CD4-positive, alpha-beta T cell (primary cell): ENCODE data around the gene OXNAD1. TPM values are rescaled to one million over a fixed set of nuclear protein-coding genes. Genes with fewer than 3 reads are reported as not detected.

ENCODE experiments used
- ATAC-seq: fragments of 200-7000 bp; cut with Tn5 transposase; one replicate; pipeline ENCODE4 v1.10.0; 2022; ENCODE audit warnings: mild to moderate bottlenecking; ENCODE audit not compliant: poor library complexity
- CTCF ChIA-PET: fragments of 350-600 bp; sonication (Branson Sonifier 250); formaldehyde crosslinking; loops from one replicate; lab custom pipeline; 2021; ENCODE audit warnings: antibody characterized with exemption, inconsistent platforms; lab: Charles Lee
- POLR2A ChIA-PET: fragments of 350-600 bp; sonication (Branson Sonifier 250); formaldehyde crosslinking; loops from one replicate; lab custom pipeline; 2021; ENCODE audit warnings: antibody characterized with exemption, inconsistent platforms; lab: Charles Lee
- DNase-seq, 14 experiments: peaks; one replicate each; pipeline ENCODE4 v3.0.0-alpha.2; 2013 to 2020; ENCODE audit warnings: mixed read lengths in 2 of 14
- H3K27ac ChIP-seq, 2 donors: one replicate each; pipeline versions ENCODE4 v1.5.1 to v1.7.0; 2013; ENCODE audit warnings: low read length in 2 of 2, low read depth in 1 of 2, mild to moderate bottlenecking in 1 of 2
- H3K27me3 ChIP-seq, 2 experiments: 1 replicate in 1 of 2; 2 replicates in 1 of 2; pipeline versions ENCODE4 v1.6.1 to v1.7.0; 2013; ENCODE audit warnings: low read length in 2 of 2, control low read depth in 1 of 2, mild to moderate bottlenecking in 1 of 2, moderate library complexity in 1 of 2; ENCODE audit not compliant: insufficient read depth in 2 of 2, control insufficient read depth in 1 of 2
- H3K36me3 ChIP-seq: one replicate; pipeline ENCODE4 v1.6.1; 2013; ENCODE audit warnings: low read length, control low read depth; ENCODE audit not compliant: insufficient read depth
- H3K4me1 ChIP-seq: one replicate; pipeline ENCODE4 v1.6.1; 2013; ENCODE audit warnings: low read length, control low read depth; ENCODE audit not compliant: insufficient read depth
- H3K4me3 ChIP-seq: one replicate; pipeline ENCODE4 v1.5.1; 2013; ENCODE audit warnings: mild to moderate bottlenecking, low read length, moderate library complexity
- H3K9me3 ChIP-seq, 2 experiments: 1 replicate in 1 of 2; 2 replicates in 1 of 2; pipeline versions ENCODE4 v1.6.1 to v1.7.0; 2013; ENCODE audit warnings: low read length in 2 of 2, mild to moderate bottlenecking in 2 of 2, control low read depth in 1 of 2, moderate library complexity in 1 of 2; ENCODE audit not compliant: control insufficient read depth in 1 of 2, insufficient read depth in 1 of 2
- H3K27ac Mint-ChIP-seq: one replicate; pipeline ENCODE4 v1.8.0; 2020; ENCODE audit warnings: mixed read lengths
- H3K27me3 Mint-ChIP-seq: one replicate; pipeline ENCODE4 v1.8.0; 2021; ENCODE audit warnings: mixed read lengths
- H3K36me3 Mint-ChIP-seq: one replicate; pipeline ENCODE4 v1.8.0; 2021; ENCODE audit warnings: low read depth, mixed read lengths
- H3K4me1 Mint-ChIP-seq: one replicate; pipeline ENCODE4 v1.8.0; 2021; ENCODE audit warnings: low read depth, mixed read lengths
- H3K4me3 Mint-ChIP-seq: one replicate; pipeline ENCODE4 v1.8.0; 2020; ENCODE audit warnings: mild to moderate bottlenecking, mixed read lengths
- H3K9me3 Mint-ChIP-seq: one replicate; pipeline ENCODE4 v1.8.0; 2020; ENCODE audit warnings: mixed read lengths
- intact Hi-C, 2 experiments: fragments of 100-400 bp; cut with DNase I in 1 of 2; cut with micrococcal nuclease in 1 of 2; formaldehyde crosslinking; loops; one replicate each; pipeline versions ENCODE4 v1.15.1 to v1.9.0; 2023 to 2025; cut with DNase I, micrococcal nuclease
- total RNA-seq, 174 experiments: library from RNA in 2 of 174; stranded (reverse) in 2 of 174; gene quantifications; one replicate each; pipeline ENCODE4 v1.2.3 and lab custom pipeline; 2021 to 2026
- TF ChIP-seq, protein P1 (sequence below): fragments of 200-600 bp; IDR thresholded peaks from one replicate; pipeline ENCODE4 v1.8.0; 2022; ENCODE audit warnings: antibody characterized with exemption, mild to moderate bottlenecking

The OXNAD1 gene
- total RNA-seq, 2 experiments from 2014 or later = 135 TPM

DNA sequence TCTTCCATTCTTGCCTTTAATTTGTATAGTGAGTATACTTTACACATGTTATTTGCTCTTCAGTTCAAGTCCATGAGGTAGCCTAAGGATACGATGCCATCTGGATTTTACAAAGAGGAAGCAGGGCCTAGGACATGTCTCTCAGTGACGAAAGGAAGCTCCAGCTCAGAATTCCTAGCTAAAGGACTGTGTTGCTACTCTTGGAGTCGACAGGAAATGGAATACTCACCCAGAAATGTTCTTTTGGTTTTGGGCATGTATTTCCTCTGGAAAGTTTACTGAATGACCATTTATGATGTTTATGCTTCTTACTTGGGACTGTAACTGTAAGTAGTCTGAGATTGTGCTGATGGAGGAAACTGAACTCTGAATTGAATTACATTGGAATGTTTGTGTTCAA lies 12.5 kb downstream of the OXNAD1 start:
- Histone ChIP-seq H3K27ac (no peak overlapping the region), H3K36me3 (peaks cover 8% of the 10 kb centered on the region), H3K9me3 (no peaks in the 10 kb centered on the region), H3K4me3 (no peak overlapping the region), H3K4me1 (no peaks in the 10 kb centered on the region), H3K27me3 (no peaks in the 10 kb centered on the region)
- Mint-ChIP-seq H3K4me3 (no peak overlapping the region), H3K36me3 (peaks cover 22% of the 10 kb centered on the region), H3K27me3 (no peaks in the 10 kb centered on the region), H3K27ac (no peak overlapping the region), H3K9me3 (no peaks in the 10 kb centered on the region), H3K4me1 (peaks cover 4% of the 10 kb centered on the region)
- TF ChIP-seq, protein P1, sequence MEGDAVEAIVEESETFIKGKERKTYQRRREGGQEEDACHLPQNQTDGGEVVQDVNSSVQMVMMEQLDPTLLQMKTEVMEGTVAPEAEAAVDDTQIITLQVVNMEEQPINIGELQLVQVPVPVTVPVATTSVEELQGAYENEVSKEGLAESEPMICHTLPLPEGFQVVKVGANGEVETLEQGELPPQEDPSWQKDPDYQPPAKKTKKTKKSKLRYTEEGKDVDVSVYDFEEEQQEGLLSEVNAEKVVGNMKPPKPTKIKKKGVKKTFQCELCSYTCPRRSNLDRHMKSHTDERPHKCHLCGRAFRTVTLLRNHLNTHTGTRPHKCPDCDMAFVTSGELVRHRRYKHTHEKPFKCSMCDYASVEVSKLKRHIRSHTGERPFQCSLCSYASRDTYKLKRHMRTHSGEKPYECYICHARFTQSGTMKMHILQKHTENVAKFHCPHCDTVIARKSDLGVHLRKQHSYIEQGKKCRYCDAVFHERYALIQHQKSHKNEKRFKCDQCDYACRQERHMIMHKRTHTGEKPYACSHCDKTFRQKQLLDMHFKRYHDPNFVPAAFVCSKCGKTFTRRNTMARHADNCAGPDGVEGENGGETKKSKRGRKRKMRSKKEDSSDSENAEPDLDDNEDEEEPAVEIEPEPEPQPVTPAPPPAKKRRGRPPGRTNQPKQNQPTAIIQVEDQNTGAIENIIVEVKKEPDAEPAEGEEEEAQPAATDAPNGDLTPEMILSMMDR = no peak
- ATAC-seq = no peak
- POLR2A ChIA-PET = no interaction called here
- CTCF ChIA-PET = interaction anchor here (1.0 kb wide), 1 partner anchor 13 kb away, joined by 3 read pairs; no protein-coding TSS in a partner anchor
- intact Hi-C loops = loop anchor here in 1 of 2 experiments (10.0 kb wide), 1 partner anchor 47 kb away; no protein-coding TSS in a partner anchor
- DNase-seq = no peak

DNA sequence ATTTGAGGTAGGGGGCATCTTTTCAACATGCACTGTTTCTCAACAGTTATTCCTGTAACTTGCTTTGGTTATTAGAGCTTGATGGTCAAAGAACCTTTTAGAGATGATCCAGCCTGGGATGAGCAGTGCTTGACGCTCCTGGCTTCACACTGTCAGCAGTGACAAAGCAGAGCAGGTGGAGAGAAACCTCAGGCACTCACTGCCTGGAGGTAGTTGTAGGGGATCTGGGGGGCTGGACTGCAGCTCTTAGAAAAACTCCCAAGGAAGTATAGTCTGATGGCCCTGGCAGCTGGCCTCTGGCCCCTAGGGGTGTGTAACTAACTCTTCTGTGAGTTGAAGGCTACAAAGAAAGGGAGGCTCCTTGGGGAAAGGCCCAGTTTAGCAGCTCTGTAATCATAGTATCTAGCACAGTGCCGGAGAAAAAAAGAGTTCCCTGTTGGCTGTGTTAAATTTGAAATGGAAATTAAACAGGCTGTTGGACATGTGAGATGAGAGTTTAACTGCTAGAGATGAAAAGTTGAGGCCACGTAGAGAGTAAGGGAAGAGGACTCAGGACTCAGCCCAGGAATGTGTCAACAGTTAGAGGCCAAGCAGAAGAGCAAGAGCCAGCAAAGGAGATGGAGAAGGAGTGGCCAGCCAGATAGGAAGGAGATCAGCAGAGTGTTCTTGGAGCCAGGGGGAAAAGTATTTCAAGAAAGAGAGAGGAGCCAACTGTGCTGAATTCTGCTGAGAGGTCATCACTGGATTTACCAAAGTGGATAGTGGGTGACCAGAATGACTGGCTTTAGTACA lies 14.2 kb downstream of the OXNAD1 start:
- peaks cover 8% of the 10 kb centered on the region for H3K36me3 ChIP-seq

DNA sequence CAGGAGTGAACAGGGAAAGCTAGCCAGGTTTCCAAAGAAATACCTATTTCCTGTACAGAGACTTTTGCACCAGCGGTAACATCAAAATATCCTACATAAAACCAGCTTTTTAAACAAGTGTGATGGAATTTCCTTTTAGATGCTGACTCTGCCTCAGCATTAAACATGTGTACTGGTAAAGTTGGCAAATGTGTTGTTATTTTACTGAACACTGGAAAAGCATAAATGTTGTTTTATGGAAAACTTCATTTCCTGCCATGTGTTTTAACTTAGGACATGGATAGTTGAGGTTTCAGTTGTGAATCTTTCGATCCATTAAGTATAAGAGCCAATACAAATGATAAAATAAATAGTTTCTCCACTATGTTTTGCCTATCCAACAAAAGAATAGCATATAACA lies 15.7 kb downstream of the OXNAD1 start:
- H3K4me1 Mint-ChIP-seq = peaks cover 30% of the 10 kb centered on the region
- peaks cover 7% of the 10 kb centered on the region for H3K36me3 Mint-ChIP-seq
- intact Hi-C loops = loop anchor here (10.0 kb wide), 2 partner anchors 554 to 604 kb away; partner anchors contain the start of gene PLCL2 (in 1 of the 2)
- ATAC-seq = no peak
- no peaks in the 10 kb centered on the region for H3K9me3 ChIP-seq
- TF ChIP-seq, protein P1 = no peak
- H3K27me3 Mint-ChIP-seq = no peaks in the 10 kb centered on the region
- H3K27ac Mint-ChIP-seq = no peak overlapping the region
- H3K27ac ChIP-seq = no peak overlapping the region
- no peak overlapping the region for H3K4me3 Mint-ChIP-seq
- no peak for DNase-seq
- no peaks in the 10 kb centered on the region for H3K27me3 ChIP-seq
- no peak overlapping the region for H3K4me3 ChIP-seq
- H3K36me3 ChIP-seq = peaks cover 8% of the 10 kb centered on the region
- POLR2A ChIA-PET = interaction anchor here (0.5 to 1.5 kb wide), 2 partner anchors 10 to 16 kb away, joined by 3 to 4 read pairs; partner anchors contain the start of genes DPH3 and OXNAD1
- CTCF ChIA-PET = interaction anchor here (2.7 to 3.9 kb wide), 2 partner anchors 12 to 39 kb away, joined by 7 to 16 read pairs; no protein-coding TSS in a partner anchor
- H3K9me3 Mint-ChIP-seq = no peaks in the 10 kb centered on the region
- peaks cover 11% of the 10 kb centered on the region for H3K4me1 ChIP-seq

More for the DNA sequence above, 14.2 kb downstream of the OXNAD1 start:
- no peak for DNase-seq
- H3K27me3 Mint-ChIP-seq = no peaks in the 10 kb centered on the region
- no peak overlapping the region for H3K27ac ChIP-seq
- no peak overlapping the region for H3K4me3 Mint-ChIP-seq
- no peaks in the 10 kb centered on the region for H3K27me3 ChIP-seq
- peaks cover 15% of the 10 kb centered on the region for H3K4me1 Mint-ChIP-seq
- ChIA-PET POLR2A (interaction anchor here (1.5 kb wide), 1 partner anchor 11 kb away, joined by 4 read pairs; no protein-coding TSS in a partner anchor), CTCF (no interaction called here)
- H3K36me3 Mint-ChIP-seq = peaks cover 22% of the 10 kb centered on the region
- H3K27ac Mint-ChIP-seq = no peak overlapping the region
- H3K4me3 ChIP-seq = no peak overlapping the region
- no peaks in the 10 kb centered on the region for H3K4me1 ChIP-seq
- TF ChIP-seq, protein P1 = no peak
- intact Hi-C loops = loop anchor here in 1 of 2 experiments (10.0 kb wide), 1 partner anchor 46 kb away; no protein-coding TSS in a partner anchor
- no peaks in the 10 kb centered on the region for H3K9me3 ChIP-seq
- H3K9me3 Mint-ChIP-seq = no peaks in the 10 kb centered on the region
- no peak for ATAC-seq
